A673 (cell line): Measurements from ENCODE around the gene RIBC2.

Experiments
- EZH2 ChIP-seq: fragments of 200-600 bp; sonication (generic); IDR thresholded peaks from 2 replicates; pipeline ENCODE4 v1.6.1; 2017; ENCODE audit warnings: borderline replicate concordance, low read depth, mild to moderate bottlenecking, mixed read lengths, antibody characterized with exemption, low read length; ENCODE audit not compliant: poor library complexity, severe bottlenecking
- TF ChIP-seq, protein P1 (sequence below): fragments of 300-800, 200-600 bp; sonication (generic); conservative IDR thresholded peaks from 2 replicates; pipeline ENCODE4 v1.5.1; 2017; ENCODE audit warnings: low read depth, mild to moderate bottlenecking, antibody characterized with exemption, low read length, moderate library complexity, mixed read lengths

DNA sequence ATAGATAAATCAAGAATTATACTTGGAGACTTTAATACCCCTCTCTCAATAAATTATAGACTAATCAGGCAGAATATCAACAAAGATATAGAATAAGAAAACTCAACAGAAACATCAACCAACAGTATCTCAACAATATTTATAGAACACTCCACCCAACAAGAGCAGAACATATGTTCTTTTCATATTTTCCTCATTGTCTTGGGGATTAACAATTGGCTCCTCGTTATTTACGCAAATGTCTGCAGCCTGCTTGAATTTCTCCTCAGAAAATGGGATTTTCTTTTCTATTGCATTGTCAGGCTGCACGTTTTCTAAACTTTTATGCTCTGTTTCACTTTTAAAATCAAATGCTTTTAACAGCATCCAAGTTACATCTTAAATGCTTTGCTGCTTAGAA is 52.1 kb downstream of the RIBC2 start:
- no peak for TF ChIP-seq EZH2
- TF ChIP-seq, protein P1, sequence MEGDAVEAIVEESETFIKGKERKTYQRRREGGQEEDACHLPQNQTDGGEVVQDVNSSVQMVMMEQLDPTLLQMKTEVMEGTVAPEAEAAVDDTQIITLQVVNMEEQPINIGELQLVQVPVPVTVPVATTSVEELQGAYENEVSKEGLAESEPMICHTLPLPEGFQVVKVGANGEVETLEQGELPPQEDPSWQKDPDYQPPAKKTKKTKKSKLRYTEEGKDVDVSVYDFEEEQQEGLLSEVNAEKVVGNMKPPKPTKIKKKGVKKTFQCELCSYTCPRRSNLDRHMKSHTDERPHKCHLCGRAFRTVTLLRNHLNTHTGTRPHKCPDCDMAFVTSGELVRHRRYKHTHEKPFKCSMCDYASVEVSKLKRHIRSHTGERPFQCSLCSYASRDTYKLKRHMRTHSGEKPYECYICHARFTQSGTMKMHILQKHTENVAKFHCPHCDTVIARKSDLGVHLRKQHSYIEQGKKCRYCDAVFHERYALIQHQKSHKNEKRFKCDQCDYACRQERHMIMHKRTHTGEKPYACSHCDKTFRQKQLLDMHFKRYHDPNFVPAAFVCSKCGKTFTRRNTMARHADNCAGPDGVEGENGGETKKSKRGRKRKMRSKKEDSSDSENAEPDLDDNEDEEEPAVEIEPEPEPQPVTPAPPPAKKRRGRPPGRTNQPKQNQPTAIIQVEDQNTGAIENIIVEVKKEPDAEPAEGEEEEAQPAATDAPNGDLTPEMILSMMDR = no peak
